ENCODE results near the gene LPCAT3.

DNA sequence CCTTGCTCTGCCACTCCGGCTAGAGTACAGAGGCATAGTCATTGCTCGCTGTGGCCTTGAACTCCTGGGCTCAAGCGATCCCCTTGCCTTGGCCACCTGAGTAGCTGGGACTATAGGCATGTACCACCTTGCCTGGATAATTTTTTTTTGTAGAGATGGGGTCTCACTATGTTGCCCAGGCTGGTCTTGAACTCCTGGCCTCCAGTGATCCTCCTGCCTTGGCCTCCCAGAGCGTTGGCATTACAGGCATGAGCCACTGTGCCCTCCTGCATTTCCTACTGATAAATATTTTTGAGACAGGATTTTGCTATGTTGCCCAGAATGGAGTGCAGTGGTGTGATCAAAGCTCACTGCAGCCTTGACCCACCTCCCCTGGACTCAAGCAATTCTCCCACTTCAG is 38.2 kb downstream of the LPCAT3 start:
- TF ChIP-seq CTCF (IDR thresholded peaks at IDR 0.05; ENCODE audit: insufficient read depth, low read length) (no peak), GABPA (IDR thresholded peaks at IDR 0.05; ENCODE audit: low read depth) (no peak), SPI1 (IDR thresholded peaks at IDR 0.05; ENCODE audit: borderline replicate concordance, low read depth) (no peak), POLR2AphosphoS5 (IDR thresholded peaks at IDR 0.05; ENCODE audit: low read depth) (0 out of 2 replicates have a peak, but pooled peaks have one; percentile 10)
- TF ChIP-seq, protein P1, sequence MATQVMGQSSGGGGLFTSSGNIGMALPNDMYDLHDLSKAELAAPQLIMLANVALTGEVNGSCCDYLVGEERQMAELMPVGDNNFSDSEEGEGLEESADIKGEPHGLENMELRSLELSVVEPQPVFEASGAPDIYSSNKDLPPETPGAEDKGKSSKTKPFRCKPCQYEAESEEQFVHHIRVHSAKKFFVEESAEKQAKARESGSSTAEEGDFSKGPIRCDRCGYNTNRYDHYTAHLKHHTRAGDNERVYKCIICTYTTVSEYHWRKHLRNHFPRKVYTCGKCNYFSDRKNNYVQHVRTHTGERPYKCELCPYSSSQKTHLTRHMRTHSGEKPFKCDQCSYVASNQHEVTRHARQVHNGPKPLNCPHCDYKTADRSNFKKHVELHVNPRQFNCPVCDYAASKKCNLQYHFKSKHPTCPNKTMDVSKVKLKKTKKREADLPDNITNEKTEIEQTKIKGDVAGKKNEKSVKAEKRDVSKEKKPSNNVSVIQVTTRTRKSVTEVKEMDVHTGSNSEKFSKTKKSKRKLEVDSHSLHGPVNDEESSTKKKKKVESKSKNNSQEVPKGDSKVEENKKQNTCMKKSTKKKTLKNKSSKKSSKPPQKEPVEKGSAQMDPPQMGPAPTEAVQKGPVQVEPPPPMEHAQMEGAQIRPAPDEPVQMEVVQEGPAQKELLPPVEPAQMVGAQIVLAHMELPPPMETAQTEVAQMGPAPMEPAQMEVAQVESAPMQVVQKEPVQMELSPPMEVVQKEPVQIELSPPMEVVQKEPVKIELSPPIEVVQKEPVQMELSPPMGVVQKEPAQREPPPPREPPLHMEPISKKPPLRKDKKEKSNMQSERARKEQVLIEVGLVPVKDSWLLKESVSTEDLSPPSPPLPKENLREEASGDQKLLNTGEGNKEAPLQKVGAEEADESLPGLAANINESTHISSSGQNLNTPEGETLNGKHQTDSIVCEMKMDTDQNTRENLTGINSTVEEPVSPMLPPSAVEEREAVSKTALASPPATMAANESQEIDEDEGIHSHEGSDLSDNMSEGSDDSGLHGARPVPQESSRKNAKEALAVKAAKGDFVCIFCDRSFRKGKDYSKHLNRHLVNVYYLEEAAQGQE (IDR thresholded peaks at IDR 0.05; ENCODE audit: insufficient replicate concordance, low read depth): no peak

Measured in HL-60 (cell line).